Activated CD4-positive, alpha-beta T cell treated with anti-CD3 and anti-CD28 coated beads, Interleukin-2, Interleukin-4, amounts not matched to agents 100 ng/mL and 50 ng/mL, durations not matched to agents 16 hours and 8 hours (primary cell): ENCODE results near the gene TAF1C.
A peak's percentile ranks its signal among the peaks of the same experiment; 100 is the strongest.

ENCODE experiments used
- DNase-seq: peaks from one replicate; pipeline ENCODE4 v3.0.0-alpha.2; 2020; ENCODE audit warnings: low spot score

Gene TAF1C

DNA sequence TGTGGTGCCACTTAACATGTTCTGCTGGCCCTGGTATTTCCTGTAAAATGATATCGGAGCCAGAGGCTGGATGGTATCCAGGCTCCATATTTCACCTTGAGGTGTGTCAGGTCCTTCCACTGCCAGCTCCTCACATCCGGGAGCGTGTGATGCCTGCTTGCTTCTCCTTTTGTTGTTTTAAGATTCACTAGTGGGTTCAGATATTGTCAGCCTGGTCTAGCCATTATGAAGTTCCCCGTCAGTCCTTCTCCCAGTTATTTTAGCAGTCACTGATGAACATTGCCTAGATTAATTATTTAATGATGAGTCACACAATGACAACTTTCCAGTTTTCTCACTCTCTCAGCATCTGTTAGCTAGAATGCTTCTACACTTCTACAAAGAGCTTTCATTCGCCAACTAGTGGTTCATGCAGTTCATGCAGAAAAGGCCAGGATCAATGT is 30.5 kb downstream of the TAF1C start:
- no peak for DNase-seq

DNA sequence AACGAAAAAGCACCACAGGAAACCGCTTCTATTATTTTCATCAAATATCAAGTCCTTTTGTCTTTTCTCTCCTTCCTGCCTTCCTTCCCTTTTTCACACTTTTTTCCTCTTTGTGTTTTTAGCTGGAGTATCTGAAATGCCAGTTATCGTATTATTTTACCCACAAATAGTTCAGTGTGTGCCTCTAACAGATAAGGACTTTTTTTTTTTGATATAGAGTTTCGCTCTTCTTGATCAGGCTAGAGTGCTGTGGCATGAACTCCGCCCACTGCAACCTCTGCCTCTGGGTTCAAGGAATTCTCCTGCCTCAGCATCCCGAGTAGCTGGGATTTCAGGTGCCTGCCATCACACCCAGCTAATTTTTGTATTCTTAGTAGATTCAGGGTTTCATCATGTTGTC is 31.1 kb downstream of the TAF1C start:
- no peak for DNase-seq

DNA sequence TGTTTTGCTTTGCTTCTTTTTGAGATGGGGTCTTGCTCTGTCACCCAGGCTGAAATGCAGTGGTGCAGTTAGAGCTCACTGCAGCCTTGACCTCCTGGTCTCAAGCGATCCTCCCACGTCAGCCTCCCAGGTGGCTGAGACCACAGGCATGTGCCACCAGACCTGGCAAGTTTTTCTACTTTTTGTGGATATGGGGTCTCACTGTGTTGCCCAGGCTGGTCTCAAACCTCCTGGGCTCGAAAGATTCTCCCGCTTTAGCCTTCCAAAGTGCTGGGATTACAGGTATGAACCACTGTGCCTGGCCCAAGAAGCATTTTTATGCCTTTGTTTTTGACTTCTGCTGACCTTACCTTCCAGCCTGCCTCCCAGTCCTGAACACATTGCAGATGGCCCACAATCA is 31.6 kb downstream of the TAF1C start:
- DNase-seq, result no peak

DNA sequence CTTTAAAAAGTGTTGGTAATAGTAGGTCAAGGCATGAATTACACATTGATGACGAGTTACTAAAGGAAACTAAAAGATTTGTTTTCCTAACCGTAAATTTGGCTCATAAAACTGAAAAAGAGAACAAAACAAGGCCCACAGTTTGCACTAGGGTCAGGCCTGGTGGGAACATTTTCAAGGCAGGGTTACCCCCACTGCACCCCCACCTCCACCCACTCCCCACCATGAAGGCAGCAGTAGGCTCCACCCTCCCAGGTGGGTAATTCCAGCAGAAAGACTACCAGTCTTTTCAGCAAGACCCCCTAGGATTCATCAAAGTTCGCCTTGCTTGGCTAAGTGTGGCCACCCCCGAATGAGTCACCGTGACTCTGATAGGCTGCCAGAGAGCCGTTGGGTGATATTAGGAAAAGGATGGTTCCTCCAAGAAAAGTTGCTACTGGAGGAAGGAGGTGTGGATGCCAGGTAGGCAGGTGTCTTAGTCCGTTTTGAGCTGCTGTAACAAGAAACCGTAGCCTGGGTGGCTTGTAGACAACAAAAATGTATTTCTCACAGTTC is 33.1 kb downstream of the TAF1C start:
- DNase-seq, result no peak

DNA sequence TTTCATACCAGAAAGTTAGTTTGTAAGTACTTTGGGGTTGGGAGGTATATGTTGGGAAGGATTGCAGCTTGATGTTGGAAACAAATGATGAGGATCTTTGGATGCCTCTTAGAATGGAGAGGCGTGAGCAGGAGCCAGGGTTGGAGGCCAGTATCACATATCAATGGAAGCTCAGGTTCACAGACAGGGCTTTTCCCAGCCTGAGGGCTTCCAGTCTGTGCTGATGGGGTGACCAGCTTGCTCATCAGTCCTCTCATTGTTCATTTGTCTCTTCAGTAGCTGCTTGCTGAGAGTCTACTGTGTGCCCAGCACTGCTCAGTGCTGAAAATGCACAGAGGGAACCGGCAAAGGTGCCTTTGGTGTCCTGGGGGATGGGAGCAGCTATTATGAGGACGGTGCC is 35.9 kb downstream of the TAF1C start:
- no peak for DNase-seq

DNA sequence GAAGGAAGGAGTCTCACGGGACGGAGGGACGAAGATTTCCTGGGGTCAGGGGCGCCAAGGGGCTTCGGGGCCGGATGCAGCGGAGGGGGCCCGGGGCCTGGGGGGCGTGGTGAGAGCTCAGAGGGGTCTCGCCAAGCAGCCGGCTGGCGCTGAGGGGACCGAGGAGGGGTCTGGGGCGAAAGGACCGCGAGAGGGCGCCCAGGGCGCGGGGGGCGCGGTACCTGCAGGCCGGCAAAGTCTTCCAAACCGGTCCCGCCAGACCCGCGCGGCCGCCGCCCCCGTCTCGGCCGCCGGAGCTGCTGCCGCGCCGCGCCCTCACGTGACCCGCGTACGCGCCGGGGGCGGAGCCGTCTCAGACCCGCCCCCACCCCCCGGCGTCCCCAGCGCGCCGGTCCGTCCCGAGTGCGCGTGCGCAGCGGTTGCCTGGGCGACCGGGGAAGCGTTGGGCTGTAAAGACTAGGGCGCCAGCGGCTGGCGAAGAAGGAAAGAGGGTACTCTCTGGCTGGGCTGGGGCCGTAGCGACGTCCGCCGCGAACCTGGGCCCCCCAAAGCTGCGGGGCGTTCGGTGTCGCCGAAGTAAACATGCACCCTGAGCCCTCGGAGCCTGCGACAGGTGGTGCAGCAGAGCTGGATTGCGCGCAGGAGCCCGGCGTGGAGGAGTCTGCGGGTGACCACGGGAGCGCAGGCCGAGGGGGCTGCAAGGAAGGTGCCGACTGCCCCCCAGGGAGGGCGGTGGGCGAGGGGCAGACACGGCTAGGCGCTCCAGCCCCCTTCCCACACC is 41.8 kb downstream of the TAF1C start, which contains the start of the genes DNAAF1 and HSDL1:
TSS of gene DNAAF1 (plus strand) at position 450 of the 781 bp plus-strand sequence. CDS start at position 583, 133 bp downstream.
TSS of gene HSDL1 (minus strand) at position 319 of the 781 bp plus-strand sequence. CDS start 13,856 bp downstream, outside the sequence.
- peak; percentile 92 for DNase-seq

DNA sequence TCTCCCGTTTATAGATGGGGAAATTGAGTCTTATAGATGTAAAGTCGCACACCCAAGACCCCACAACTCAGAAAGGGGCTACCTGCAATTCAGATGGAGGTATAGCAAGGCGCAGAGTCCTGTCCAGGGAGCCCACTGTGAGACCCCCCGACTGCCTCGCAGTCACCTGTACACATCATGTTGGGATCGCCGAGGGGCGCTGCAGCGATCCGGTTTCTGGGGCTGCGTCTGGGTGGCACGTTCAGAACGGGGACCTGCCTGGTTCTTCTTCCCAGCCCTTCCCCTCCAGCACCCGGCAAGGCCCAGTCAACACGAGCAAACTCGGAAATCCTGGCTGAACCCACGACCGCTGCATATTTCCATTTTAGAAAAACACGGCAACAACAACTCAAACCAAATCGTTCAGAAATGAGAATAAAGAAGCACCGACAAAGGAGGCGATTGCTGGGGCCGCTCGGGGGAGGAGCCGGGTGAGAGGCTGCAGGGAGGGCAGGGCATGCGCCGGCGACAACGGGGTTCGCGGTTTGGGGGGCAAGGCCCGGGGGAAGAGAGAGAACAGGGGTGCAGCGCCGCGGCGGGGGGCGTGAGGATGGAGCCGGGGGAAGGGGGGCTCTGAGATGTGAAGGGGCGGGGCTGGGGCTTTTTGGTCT is 42.5 kb downstream of the TAF1C start:
- peak; percentile 25 for DNase-seq

DNA sequence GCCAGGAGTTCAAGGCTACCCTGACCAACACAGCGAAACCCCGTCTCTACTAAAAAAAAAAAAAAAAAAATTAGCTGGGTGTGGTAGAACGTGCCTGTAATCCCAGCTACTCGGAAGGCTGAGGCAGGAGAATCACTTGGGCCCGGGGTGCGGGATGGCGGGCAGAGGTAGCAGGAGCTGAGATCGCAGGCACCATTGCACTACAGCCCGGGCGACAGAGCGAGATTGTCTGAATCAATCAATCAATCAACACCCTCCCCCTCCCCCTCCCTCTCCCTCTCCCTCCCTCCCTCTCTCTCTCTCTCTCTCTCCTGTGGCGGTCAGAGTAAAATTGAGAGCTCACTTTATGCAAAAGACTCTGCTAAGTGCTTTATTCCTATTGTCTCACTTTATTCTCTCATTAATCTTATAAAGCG is 43.1 kb downstream of the TAF1C start:
- no peak for DNase-seq

DNA sequence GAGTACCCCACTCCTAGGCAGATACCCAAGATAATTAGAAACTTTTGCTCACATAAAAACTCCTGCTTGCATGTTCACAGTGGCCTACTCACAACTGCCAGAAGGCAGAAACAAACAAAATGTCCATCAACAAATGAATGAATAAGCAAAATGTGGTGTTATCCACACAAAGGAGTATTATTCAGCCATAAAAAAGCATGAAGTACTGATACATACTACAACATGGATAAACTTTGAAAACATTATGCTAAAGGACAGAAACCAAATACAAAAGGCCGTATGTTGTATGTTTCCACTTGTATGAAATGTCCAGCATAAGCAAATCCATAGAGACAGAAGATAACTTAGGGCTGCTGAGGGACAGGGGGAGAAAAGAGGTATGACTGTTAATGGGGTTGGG is 43.8 kb downstream of the TAF1C start:
- no peak for DNase-seq

DNA sequence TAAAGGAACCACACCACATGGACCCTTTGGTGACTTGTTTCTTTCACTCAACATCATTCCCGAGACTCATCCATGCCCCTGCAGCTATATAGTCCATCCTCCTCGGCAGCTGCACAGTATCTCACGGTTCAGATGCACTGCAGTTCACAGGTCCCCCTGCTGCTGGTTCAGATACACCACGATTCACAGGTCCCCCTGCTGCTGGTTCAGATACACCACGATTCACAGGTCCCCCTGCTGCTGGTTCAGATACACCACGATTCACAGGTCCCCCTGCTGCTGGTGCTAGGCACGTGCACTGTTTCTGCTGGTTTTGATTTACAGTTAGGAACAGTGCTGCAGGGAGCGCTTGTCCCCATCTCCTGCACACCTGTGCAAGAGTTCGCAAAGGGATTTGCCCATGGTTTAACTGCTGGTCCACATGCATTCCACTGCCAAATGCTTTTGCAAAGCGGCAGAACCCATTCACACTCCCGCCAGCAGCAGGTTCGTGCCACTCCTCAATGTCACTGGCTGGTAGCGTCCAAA is 45.6 kb downstream of the TAF1C start:
- no peak for DNase-seq

DNA sequence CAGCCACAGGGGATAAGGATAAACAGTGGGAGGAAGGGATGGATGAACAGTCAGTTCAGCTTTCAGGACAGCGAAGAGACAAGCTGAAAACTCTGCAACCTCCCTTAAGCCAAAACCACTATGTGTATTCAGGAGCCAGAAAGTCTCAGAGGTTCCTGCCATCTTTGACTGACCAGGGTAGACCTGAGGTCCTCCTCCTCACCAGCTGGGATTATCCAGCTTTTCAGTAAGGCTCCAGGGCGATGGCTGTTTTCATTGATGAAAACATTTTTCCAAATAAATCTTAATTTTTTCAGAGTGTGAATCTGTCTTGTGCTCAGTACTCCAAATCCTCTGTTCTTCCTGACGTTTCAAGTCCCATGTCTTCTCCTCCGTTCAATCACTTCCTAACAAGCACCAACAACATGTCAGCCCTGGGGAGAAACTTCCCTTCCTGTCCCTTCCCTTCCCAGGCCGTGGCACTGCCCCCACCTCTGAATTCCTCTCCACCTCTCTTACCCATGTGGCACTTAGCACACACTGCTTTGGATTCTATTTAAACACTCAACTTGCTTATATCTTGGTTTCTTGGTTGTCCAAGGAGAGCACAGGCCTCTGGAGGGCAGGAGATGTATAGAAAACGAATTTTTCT is 47.1 kb downstream of the TAF1C start:
- DNase-seq, result no peak

DNA sequence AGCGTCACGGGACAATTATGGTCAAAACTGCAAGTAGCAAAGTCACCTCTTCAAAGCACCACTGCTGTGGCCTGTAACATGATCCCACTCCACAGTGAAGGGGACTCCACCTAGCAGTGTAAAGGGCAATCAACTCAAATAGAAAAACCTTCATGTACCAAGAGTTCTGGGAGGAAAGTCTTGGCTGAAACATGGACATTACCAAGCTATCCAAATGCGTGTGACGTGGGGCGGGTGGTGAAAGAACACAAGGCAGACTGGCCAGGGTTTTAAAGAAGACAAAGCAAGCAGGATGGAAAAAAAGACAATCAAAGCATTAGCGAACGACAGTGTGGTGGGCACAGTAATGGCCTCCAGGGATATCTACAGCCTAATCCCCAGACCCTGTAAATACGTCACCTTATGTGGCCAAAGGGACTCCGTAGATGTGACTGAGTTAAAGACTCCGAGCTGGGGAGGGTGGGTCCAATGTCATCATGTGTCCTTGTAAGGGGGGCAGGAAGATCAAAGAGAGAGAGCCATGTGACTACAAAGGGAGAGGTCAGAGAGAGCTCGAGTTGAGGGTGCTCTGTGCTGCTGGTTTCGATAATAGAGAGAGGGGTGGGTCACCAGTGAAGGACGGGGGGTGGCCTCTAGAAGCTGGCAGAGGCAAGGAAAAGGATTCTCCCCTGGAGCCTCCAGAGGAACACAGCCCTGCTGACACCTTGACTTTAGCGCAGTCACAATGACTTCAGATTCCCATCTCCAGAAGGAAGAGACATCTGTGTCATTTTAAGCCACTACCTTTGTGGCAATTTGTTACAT is 47.8 kb downstream of the TAF1C start:
- peak; percentile 37 for DNase-seq

DNA sequence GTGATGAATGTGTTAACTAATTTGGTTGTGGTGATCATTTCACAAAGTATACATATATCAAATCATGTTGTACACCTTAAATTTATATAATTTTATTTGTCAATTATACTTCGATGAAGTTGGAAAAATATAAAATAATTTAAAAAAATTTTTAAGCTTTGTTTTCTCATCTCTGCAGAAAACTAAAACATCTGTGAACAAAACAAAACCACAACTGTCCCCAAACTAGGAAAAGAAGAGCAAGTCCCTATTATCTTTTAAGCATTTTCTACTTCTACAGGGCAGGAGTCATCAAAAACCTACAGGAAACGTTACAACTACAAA is 48.4 kb downstream of the TAF1C start:
- no peak for DNase-seq

DNA sequence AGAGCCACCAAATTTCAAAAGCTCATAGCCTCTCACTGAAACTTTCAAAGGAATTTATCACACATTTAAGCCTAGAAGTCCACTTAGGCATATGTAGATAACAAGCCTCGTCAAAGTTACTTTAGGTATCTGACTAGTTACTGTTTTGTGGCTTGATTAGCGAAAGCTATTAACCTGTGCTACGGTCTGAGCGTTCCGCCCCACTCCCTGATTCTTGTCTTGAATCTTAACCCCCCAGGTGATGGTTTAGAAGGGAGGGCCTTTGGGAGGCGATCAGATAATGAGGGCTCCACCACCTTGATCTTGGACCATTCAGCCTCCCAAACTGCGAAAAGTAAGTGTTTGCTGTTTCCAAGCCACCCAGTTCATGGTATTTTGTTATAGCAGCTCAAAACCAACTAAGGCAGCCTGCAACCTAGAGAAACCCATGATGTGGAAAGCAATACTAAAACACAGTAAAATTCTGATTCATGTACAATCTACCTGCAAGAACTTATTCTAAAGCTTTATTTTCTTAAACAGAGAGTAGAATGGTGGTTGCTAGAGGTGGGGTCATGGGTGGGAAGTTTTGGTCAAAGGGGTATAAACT is 49.0 kb downstream of the TAF1C start:
- no peak for DNase-seq

DNA sequence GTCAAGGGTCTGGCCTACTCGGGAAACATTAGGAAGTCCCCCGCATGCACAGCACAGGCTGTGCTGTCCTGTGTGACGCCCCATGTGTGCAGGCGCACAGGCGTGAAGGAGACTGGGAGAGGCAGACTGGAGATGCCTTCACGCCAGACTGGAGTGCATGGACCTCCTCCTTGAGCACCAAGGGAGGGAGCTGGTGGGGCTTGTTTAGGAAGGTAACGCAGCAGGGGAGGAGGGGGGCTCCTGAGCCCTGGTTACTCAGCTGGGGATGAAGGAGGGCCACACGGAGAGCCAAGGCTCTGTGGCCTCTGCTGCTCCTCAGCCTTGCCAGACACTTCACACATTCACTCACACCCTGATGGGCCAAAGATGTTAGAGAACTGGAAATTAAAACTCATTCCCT is 49.6 kb downstream of the TAF1C start:
- DNase-seq, result no peak

DNA sequence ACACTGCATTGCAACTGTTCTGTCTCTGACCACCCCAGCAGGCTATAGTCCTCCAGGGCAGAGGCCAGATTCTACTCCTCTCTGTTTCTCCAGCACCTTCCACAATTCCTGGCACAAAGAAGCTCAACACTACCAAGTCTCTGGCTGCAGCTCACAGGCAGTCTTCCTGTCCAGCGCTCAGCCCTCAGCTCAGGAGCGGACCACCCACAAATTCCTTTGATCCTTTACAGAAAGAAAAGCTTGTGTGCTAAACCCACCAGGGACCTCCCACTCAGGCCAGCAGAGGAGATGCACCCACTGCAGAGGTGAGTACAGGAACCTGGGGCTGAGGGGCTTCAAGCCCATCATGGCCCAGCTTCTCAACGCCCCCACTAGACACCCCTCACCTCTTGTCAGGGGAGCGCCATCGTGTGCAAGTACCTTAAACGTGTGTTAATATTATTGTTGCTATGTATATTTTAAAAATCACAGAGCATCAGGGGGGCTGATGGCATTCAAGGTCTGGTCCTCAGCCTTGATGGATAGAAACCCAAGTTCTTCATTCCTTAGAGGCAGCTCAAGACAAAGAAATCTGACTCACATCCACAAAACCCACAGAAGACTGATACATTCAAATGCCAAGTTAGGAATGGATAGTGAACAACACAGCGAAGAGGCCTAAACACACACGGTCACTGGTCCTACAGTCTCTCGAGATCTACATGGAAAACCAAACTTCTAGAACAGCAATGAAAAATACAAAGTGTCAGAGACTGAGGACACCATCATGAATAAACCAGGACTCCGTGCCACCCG is 50.3 kb downstream of the TAF1C start:
- no peak for DNase-seq

DNA sequence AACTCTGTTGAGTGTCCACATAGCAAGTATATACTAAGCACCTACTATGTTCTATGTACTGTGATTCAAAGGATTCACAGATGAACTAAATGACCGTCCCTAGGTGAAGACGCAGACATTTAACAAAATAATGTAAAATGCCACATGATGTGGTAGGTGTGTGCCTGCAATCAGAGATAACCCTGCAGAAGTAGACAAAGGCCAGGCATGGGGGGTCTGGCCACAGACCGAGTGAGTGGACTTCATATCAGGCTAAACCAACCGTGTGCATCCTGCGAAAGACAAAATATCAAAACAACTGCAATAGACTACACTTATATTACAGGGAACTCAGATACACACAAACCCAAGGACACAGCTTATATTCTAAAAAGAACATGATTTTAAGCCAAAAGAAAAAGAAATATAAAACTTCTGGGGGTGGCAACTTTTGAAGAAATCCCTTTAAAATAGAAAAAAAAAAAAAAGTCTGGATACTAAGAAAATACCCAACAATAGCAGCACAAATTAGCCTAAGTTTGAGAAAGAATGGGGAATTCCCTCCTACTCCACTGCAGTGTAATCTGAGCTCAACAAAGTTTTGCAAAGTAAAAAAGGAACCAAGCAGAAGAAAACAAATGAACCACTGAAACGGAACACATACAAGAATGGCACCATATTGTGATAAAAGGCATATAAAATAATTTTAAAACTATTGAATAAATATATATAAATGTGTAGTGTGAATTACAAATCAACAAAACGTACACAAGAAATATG is 54.2 kb downstream of the TAF1C start:
- DNase-seq, result no peak

DNA sequence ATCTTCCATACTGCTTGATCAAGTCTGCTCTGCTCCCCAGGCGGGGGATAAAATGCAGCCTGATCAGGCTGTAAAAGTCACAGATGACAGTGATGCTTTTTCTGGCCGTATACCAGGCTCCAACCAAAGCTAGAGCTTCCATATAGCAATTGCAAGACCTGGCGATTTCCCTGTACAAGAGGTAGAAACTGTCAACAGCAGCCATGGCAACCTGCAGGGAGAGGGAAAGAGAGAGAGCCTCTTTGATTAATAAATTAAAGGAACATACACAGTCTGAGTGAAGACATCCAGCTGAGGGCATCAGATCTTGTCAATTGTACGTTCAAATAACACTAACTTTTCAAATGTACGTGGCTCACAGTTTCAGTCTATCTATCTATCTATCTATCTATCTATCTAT is 55.7 kb downstream of the TAF1C start:
- DNase-seq, result no peak
